Measurements from ENCODE around the gene SLC2A1. TPM values are rescaled to one million over a fixed set of nuclear protein-coding genes. Genes with fewer than 3 reads are reported as not detected.

Gene SLC2A1
- total and polyA plus RNA-seq, 9 of the 15 experiments (the other 6 are each of a cell fraction or from before 2014, with no cell fraction given): 12.6 to 153 (median 48.0) TPM

DNA sequence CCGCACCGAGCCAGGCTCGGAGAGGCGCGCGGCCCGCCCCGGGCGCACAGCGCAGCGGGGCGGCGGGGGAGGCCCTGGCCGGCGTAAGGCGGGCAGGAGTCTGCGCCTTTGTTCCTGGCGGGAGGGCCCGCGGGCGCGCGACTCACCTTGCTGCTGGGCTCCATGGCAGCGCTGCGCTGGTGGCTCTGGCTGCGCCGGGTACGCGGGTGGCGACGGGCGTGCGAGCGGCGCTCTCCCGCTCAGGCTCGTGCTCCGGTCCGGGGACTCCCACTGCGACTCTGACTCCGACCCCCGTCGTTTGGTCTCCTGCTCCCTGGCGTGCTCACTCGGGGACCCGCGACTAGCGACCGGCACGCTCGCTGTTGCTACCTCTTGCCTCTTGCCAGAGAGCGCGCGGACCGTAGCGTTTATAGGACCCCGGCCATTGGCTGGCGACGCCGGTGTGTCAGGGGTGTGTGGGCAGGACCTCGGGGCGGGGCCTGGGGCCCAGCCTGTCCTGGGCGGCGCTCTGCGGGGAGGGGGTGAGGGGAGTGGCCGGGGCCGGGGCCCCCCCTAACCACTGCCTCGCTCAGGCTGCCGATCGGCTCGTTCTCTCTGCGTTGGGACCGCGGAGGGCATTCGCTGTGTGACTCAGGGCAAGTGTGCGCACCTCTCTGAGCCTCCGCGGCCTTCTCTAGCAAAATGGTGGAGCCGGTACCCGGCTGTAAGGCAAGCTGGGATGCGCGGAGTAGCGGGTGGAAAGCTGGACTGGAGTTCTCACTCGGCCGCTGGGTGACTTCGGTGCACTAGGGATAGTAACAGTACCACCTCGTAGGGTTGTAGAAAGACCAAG is at the start of gene SLC2A1 (continued):
- 0 out of 2 replicates have a peak, but pooled peaks have one; percentile 5 for TF ChIP-seq ZBTB33 (CRISPR knock-in tag; IDR thresholded peaks at IDR 0.05)
- TF ChIP-seq ZNF3 (CRISPR knock-in tag; IDR thresholded peaks at IDR 0.05): no peak
- no peak for TF ChIP-seq MCM5 (IDR thresholded peaks at IDR 0.05; ENCODE audit: low read depth)
- TF ChIP-seq ZNF165 (CRISPR knock-in tag; IDR thresholded peaks at IDR 0.05; ENCODE audit: borderline replicate concordance): no peak
- TF ChIP-seq NFYB (IDR thresholded peaks at IDR 0.05; ENCODE audit: extremely low read depth, insufficient read length): no peak
- no peak for TF ChIP-seq E4F1 (CRISPR knock-in tag; IDR thresholded peaks at IDR 0.05; ENCODE audit: borderline replicate concordance)
- TF ChIP-seq HDAC3 (IDR thresholded peaks at IDR 0.05; ENCODE audit: borderline replicate concordance, partially characterized antibody): no peak
- TF ChIP-seq PHF20 (IDR thresholded peaks at IDR 0.05; ENCODE audit: partially characterized antibody): peak; percentile 35
- peak; percentile 19 for TF ChIP-seq MYC (IDR thresholded peaks at IDR 0.05; ENCODE audit: low read depth, low read length)
- TF ChIP-seq MYC (CRISPR knock-in tag; IDR thresholded peaks at IDR 0.05; ENCODE audit: borderline replicate concordance, low read depth): no peak
- no peak for TF ChIP-seq ZNF41 (CRISPR knock-in tag; conservative IDR thresholded peaks at IDR 0.05)
- no peak for TF ChIP-seq TCFL5 (CRISPR knock-in tag; conservative IDR thresholded peaks at IDR 0.05)
- TF ChIP-seq TCF3 (CRISPR knock-in tag; IDR thresholded peaks at IDR 0.05): no peak; the same call in none of the 2 replicates
- no peak for TF ChIP-seq SMC3 (conservative IDR thresholded peaks at IDR 0.05; ENCODE audit: insufficient read depth, low read depth, low read length)
- TF ChIP-seq ZNF133 (CRISPR knock-in tag; IDR thresholded peaks at IDR 0.05): no peak
- no peak for TF ChIP-seq ZNF766 (CRISPR knock-in tag; conservative IDR thresholded peaks at IDR 0.05)
- no peak for TF ChIP-seq TRIM24 (IDR thresholded peaks at IDR 0.05)
- TF ChIP-seq GMEB1 (CRISPR knock-in tag; IDR thresholded peaks at IDR 0.05): no peak; the same call in 1 of the 2 replicates
- TF ChIP-seq FOSL1 (tag; conservative IDR thresholded peaks at IDR 0.05): peak; percentile 62
- TF ChIP-seq, protein P1, sequence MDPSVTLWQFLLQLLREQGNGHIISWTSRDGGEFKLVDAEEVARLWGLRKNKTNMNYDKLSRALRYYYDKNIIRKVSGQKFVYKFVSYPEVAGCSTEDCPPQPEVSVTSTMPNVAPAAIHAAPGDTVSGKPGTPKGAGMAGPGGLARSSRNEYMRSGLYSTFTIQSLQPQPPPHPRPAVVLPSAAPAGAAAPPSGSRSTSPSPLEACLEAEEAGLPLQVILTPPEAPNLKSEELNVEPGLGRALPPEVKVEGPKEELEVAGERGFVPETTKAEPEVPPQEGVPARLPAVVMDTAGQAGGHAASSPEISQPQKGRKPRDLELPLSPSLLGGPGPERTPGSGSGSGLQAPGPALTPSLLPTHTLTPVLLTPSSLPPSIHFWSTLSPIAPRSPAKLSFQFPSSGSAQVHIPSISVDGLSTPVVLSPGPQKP (CRISPR knock-in tag; IDR thresholded peaks at IDR 0.05): no peak
- no peak; the same call in 1 of the 2 replicates for TF ChIP-seq FOXP1 (CRISPR knock-in tag; IDR thresholded peaks at IDR 0.05)
- TF ChIP-seq POLR2AphosphoS2 (IDR thresholded peaks at IDR 0.05; ENCODE audit: low read length): peak; percentile 52; the same call in 1 of the 2 replicates
